GM19035 (cell line): ENCODE measurements around the gene OBSL1.

Source experiments
- ATAC-seq: cut with Tn5 transposase; IDR thresholded peaks from one replicate; pipeline ENCODE4 v1.9.1; 2021; ENCODE audit not compliant: unreplicated experiment

The OBSL1 gene

GRCh38 chr2:219597552-219598307, 26.4 kb upstream of the OBSL1 start, which contains the start of gene STK11IP:
TSS of gene STK11IP (plus strand) at chr2:219597857. CDS start at chr2:219598120, 263 bp downstream.
- peak; percentile 95 for ATAC-seq

DNA sequence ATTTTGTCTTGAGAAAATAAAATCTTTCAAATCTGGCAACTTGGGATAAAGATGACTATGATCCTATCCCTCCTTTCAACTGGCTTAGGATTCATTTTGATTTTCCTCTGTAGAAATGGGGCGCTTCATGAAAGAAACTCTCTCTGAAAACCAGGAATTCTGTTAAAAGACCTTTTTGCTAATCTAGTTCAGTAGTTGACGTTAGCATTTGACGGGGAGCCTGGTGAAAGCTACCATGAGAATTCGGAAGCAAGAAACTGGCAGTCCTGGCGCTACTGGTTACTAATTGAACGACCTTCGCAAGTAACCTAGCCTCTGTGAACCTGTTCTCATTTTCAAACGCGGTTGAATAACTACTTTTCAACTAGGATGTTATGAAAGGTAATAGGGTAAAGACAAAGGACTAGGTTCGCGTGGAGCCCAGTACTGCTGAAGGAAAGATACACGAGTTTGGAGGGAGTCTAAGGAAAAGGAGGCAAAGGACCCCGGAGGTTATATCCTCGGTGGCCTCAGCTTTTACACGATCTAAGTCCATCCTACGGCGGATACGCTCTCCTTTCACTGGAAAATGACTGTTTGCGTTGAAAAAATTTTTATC, 25.7 kb upstream of the OBSL1 start:
- peak; percentile 2 for ATAC-seq

- ATAC-seq, result no peak
Measured at GRCh38 chr2:219595256-219595655, 23.9 kb upstream of the OBSL1 start.

DNA sequence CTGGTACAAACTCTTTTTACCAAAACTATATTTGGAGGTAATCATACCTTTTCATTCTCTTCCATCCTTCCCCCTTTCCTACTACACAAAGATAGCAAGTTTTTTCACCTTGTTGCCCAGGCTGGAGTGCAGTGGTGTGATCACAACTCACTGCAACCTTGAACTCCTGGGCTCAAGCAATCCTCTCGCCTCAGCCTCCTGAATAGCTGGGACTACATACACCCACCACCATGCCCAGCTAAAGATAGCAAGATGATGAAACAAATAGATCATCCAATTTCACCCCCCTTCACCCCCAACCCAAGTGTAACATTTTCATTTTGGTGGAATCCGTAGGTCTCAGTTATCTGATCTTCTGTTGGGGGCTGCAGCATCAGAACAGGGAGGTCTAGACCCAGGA, 21.8 kb upstream of the OBSL1 start:
- no peak for ATAC-seq

DNA sequence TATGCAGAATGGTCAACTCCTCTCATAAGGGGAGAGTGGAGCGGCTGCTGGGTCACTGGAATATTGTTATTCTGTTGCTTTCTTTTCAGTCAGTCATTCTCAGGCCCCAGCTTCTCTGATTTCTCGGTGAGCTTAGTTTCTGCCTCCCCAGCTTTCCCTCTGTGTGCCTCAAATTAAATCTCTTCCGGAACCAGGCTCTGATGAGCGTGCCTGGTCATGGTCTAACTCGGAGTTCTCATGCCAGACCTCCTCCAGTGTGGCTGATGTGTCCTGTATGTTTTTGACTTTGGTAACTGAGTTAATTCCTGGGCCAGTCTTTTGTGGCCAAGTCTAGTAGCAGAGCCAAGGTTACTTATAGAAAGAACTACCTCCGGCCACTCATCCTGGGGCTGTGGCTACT, 21.4 kb upstream of the OBSL1 start:
- ATAC-seq, result no peak

GRCh38 chr2:219591091-219591490, 19.8 kb upstream of the OBSL1 start:
- ATAC-seq, result no peak

DNA sequence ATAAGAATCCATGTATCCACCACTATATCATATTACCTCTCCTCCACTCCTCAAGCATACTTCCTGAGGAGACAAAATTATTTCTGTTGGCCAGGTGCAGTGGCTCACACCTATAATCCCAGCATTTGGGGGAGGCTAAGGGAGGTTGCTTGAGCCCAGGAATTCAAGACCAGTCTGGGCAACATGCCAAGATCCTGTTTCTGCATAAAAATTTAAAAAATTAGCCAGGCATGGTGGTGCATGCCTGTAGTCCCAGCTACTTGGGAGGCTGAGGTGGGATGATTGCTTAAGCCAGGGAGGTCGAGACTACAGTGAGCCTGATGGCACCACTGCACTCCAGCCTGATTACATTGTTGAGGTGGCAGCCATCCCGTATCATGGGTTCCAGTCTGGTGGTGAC, 10.0 kb upstream of the OBSL1 start:
- ATAC-seq, result no peak

DNA sequence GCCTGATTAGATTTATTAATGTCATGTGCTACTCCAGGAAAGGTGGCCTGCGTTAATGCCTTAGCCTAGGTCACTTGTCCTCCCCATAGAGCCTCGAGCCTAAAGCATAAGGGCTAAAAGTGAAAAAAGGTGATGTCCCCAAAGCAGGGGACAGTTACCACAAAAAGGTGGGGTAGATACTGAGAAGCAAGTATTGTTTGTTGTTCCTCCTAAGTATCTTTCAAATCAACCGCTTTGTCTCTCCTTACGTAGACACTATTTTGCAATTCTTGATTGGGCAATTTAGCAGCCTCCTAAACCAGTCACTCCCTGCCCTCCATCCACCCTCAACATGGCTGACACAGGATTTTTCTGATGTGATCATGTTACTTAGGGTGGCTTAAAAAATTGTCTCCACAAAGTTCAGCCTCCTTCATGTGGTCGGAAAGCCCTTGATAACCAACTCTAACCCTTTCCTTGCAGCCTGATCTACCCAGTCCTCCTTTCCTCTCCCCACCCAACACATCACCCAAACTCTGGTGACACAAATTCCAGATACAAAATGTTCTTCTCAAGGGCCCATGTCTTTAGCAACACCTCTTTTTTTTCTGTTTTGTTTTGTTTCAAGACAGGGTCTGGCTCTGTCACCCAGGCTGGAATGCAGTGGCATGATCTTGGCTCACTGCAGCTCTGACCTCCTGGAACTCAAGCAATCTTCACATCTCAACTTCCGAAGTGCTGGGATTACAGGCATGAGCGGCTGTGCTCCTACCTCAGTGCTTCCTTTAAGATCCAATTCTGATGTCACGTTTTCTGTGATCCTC, 7.7 kb upstream of the OBSL1 start:
- no peak for ATAC-seq

DNA sequence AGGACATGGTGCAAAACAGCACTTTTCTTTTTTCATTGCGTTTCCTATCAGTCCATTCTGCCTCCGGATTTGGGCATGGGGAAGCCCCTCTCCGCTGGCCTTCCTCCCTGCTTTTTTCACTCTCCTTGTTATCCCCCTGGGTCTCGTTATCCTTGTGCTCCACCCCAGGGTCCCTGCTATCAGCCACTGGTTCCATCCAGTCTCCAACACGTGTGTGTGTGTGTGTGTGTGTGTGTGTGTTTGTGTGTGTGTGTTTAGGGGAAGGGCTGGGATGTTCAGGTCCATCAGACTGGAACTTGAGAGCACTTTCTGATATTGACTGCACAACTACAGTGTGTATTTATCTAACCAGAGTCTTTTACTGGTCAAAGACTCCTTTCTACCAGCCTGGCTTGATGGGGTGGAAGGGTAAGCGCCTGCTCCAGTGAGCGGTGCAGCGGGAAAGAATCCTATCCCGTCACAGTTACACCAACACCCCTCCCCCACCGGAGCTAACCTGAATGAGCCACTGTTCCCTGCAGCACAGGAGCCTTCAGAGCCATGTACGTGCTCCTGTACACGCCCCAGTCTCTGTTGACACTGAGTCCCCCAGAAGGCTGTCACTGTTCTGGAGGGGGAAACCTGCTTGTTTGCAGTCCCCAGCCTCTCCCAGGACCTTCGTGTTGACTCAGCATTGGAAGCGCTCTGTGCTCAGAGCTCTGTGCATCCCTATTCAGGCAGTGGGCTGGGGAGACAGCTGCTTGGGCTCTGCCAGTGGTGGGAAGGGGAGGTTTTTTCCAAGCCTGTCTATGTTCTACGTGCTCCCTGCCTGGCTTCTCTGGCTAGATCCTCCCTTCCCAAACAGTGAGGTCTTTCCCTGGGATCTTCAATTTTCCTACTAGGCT, 5.4 kb upstream of the OBSL1 start:
- ATAC-seq, result no peak

DNA sequence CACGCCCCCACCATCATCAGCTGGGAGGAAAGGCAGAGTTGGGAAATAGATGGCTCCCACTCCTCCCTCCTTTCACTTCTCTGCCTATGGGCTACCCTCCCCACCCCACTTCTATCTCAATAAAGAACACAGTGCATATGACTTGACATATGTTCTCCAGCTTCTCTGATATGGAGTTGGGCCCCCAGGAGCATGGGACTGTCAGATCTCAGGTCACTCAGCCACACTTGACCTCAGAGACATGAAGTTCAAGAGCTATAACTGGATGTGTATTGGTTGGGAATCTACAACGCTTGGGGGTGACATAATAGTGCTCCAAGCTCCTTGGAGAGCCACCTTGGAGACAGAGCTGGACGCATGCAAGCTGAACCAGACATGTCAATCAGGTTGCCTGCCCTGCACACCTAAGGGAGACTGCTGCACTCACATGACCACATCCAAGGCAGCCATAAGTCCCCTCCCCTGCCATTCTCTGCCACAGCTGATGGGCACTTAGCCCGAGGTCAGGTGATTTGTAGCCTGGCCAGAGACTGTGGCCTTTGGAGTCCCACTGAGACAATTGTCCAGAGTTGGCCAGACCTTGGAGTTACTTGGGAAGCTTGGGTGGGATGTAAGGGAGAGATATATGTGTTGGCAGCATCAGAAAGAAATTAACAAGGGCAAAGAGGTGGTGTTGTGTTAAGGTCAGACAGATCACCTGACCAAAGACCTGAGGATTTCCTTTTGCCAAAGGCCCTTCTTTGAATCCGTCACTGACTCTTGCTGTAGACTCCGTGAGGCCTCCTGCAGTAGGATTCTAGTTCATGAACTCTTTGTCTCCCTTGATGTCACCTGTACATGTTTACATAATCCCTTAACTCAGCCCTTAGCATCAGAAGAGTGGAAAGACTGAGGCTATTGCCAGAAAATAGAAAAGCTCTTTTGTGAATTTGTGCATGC, 4.5 kb upstream of the OBSL1 start:
- ATAC-seq, result no peak

DNA sequence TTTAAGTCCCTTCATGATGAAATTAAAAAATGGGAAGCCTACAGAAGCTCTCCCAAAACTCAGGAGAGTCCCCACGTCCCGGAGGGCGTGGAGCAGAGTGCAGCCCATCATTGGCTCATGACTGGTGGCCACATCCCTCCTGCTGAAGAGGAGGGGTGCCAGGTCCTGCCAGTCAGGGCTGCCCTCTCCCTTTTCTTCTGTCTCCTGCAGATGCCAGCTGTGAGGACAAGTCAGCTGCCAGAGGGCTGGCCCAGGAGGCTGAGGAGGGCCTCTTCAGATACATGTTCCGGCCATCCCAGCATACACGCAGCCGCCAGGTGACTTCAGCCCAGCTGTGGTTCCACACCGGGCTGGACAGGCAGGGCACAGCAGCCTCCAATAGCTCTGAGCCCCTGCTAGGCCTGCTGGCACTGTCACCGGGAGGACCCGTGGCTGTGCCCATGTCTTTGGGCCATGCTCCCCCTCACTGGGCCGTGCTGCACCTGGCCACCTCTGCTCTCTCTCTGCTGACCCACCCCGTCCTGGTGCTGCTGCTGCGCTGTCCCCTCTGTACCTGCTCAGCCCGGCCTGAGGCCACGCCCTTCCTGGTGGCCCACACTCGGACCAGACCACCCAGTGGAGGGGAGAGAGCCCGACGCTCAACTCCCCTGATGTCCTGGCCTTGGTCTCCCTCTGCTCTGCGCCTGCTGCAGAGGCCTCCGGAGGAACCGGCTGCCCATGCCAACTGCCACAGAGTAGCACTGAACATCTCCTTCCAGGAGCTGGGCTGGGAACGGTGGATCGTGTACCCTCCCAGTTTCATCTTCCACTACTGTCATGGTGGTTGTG, 3.4 kb upstream of the OBSL1 start:
- no peak for ATAC-seq

DNA sequence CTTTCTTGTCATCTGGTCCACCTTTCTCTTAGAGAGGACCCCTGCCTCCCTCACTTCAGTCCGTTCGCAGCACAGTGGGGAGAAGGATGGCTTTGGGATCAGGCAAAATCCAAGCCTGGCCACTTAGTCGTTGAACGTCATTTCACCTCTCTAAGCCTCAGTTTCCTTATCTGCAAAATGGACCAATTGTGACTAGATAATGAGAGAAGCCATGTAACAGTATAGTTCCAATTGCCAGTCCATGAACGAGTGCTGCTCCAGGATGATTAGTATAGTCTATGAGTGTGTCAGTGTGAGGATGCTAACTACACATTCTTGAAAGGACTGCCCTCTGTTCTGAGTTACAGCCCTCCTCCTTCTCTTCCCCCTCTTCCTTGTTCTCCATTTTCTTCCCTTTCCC, 1.8 kb upstream of the OBSL1 start:
- ATAC-seq, result no peak

DNA sequence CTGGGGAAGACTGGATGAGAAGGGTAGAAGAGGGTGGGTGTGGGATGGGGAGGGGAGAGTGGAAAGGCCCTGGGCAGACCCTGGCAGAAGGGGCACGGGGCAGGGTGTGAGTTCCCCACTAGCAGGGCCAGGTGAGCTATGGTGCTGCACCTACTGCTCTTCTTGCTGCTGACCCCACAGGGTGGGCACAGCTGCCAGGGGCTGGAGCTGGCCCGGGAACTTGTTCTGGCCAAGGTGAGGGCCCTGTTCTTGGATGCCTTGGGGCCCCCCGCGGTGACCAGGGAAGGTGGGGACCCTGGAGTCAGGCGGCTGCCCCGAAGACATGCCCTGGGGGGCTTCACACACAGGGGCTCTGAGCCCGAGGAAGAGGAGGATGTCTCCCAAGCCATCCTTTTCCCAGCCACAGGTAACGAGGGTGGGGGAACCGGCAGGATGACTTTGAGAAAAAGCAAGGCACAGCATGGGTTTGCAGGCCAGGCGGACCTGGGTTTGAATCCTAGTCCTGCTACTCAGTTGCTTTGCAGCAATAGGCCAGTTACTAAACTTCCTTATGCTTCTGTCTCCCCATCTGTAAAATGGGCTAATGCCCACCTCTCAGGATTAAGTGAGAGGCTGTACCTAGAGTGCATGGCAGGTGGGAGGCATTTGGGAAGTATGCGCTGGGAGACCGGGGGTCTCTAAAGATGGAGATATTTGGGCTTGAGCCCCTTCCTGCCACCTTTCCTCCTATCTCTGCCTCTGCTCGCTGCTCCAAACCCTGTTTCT, 1.1 kb upstream of the OBSL1 start, which contains the start of gene INHA:
Gene INHA (plus strand): TSS at position 74 of the 765 bp plus-strand sequence. CDS start 65 bp downstream, at position 139.
- ATAC-seq, result no peak

- no peak for ATAC-seq
Measured at GRCh38 chr2:219570924-219571310, 422 bp downstream of the OBSL1 start.

- ATAC-seq, result no peak
Measured at GRCh38 chr2:219570194-219570923, 980 bp downstream of the OBSL1 start.

- ATAC-seq, result no peak
Measured at GRCh38 chr2:219569635-219570034, 1.7 kb downstream of the OBSL1 start.

GRCh38 chr2:219569041-219569440, 2.3 kb downstream of the OBSL1 start:
- no peak for ATAC-seq
